Measurements from ENCODE around the gene COLQ. TPM values are rescaled to one million over a fixed set of nuclear protein-coding genes. Genes with fewer than 3 reads are reported as not detected.

COLQ gene
- total and polyA plus RNA-seq, 10 donors, result 1.9 to 29.8 (median 6.7) TPM

GRCh38 chr3:15434756-15435155 is 86.8 kb downstream of the COLQ start:
- peaks cover 3 to 37% (median 11%) of the 10 kb centered on the region in 6 donors for H3K4me1 ChIP-seq
- DNase-seq, result no peak
- intact Hi-C loops (cut with DNase I; ENCODE audit: low total_unique reads), result loop anchor here (5.0 kb wide), 1 partner anchor 123 kb away; no protein-coding TSS in a partner anchor
- H3K4me3 ChIP-seq, result no peak overlapping the region
- H3K27ac ChIP-seq, result no peak overlapping the region
- 91 to 100% (median 97%) methylated on average over 4 of the region's 4 CpGs for WGBS, 5 donors
- H3K36me3 ChIP-seq, result peaks cover 21 to 100% (median 81%) of the 10 kb centered on the region in 6 donors
- H3K9me3 ChIP-seq, result no peaks in the 10 kb centered on the region
- H3K27me3 ChIP-seq (replicated peaks in 1 of 7), result no peaks in the 10 kb centered on the region
- TF ChIP-seq, protein P1, sequence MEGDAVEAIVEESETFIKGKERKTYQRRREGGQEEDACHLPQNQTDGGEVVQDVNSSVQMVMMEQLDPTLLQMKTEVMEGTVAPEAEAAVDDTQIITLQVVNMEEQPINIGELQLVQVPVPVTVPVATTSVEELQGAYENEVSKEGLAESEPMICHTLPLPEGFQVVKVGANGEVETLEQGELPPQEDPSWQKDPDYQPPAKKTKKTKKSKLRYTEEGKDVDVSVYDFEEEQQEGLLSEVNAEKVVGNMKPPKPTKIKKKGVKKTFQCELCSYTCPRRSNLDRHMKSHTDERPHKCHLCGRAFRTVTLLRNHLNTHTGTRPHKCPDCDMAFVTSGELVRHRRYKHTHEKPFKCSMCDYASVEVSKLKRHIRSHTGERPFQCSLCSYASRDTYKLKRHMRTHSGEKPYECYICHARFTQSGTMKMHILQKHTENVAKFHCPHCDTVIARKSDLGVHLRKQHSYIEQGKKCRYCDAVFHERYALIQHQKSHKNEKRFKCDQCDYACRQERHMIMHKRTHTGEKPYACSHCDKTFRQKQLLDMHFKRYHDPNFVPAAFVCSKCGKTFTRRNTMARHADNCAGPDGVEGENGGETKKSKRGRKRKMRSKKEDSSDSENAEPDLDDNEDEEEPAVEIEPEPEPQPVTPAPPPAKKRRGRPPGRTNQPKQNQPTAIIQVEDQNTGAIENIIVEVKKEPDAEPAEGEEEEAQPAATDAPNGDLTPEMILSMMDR (IDR thresholded peaks at IDR 0.05 in 8 of 11, conservative IDR thresholded peaks at IDR 0.05 in 3 of 11), result no peak
- TF ChIP-seq POLR2A (IDR thresholded peaks at IDR 0.05) (no peak), POLR2AphosphoS5 (IDR thresholded peaks at IDR 0.05) (no peak)

- TF ChIP-seq, protein P1 (IDR thresholded peaks at IDR 0.05 in 8 of 11, conservative IDR thresholded peaks at IDR 0.05 in 3 of 11), result no peak
- no peak for TF ChIP-seq POLR2A (IDR thresholded peaks at IDR 0.05)
- TF ChIP-seq POLR2AphosphoS5 (IDR thresholded peaks at IDR 0.05), result no peak
- H3K27me3 ChIP-seq (replicated peaks in 1 of 7), result no peaks in the 10 kb centered on the region
- WGBS, 5 donors, result 95 to 100% (median 100%) methylated on average over 1 of the region's 1 CpG
- no peak overlapping the region for H3K27ac ChIP-seq
- DNase-seq, result no peak
- H3K36me3 ChIP-seq, result peaks cover 19 to 88% (median 69%) of the 10 kb centered on the region in 6 donors
- H3K4me1 ChIP-seq, result peaks cover 12 to 44% (median 23%) of the 10 kb centered on the region in 6 donors
- intact Hi-C loops (cut with DNase I; ENCODE audit: low total_unique reads), result loop anchor here (5.0 kb wide), 1 partner anchor 124 kb away; no protein-coding TSS in a partner anchor
- no peak overlapping the region for H3K4me3 ChIP-seq
- H3K9me3 ChIP-seq, result no peaks in the 10 kb centered on the region
These were observed 88.0 kb downstream of the COLQ start for GRCh38 chr3:15433531-15433930.

GRCh38 chr3:15431256-15431837 is 90.2 kb downstream of the COLQ start:
- 83 to 90% (median 89%) methylated on average over 3 of the region's 3 CpGs for WGBS, 5 donors
- TF ChIP-seq, protein P1 (IDR thresholded peaks at IDR 0.05 in 8 of 11, conservative IDR thresholded peaks at IDR 0.05 in 3 of 11), result no peak
- TF ChIP-seq POLR2A (IDR thresholded peaks at IDR 0.05), result no peak
- TF ChIP-seq POLR2AphosphoS5 (IDR thresholded peaks at IDR 0.05), result no peak
- H3K4me1 ChIP-seq, result peaks cover 17 to 55% (median 34%) of the 10 kb centered on the region in 6 donors
- H3K4me3 ChIP-seq, result no peak overlapping the region
- H3K27me3 ChIP-seq (replicated peaks in 1 of 7), result no peaks in the 10 kb centered on the region
- DNase-seq, result no peak
- intact Hi-C loops (cut with DNase I; ENCODE audit: low total_unique reads), result loop anchor here (5.0 kb wide), 1 partner anchor 126 kb away; no protein-coding TSS in a partner anchor
- H3K9me3 ChIP-seq, result no peaks in the 10 kb centered on the region
- H3K36me3 ChIP-seq, result peaks cover 11 to 66% (median 48%) of the 10 kb centered on the region in 6 donors
- H3K27ac ChIP-seq, result no peak overlapping the region

DNA sequence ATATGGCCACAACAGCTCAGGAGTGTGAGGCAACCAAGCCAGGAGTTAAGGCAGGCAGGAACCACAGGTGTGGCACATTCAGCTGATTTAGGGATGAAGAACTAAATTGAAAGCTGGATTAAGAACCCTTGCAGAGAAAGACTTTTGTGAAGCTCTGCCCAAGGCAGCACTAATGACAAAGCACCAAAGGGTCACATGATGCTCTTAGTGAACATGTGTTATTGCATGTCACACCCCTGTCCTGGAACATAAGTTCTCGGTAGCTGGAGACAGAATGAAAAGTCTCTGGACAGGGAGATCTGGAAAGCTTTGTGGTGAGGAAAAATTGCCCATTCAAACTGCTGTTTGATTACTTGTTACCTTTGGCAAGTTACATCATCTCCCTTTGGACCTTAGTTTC is 90.9 kb downstream of the COLQ start:
- DNase-seq, result no peak
- H3K4me1 ChIP-seq, result peaks cover 24 to 63% (median 41%) of the 10 kb centered on the region in 6 donors
- H3K9me3 ChIP-seq, result no peaks in the 10 kb centered on the region
- TF ChIP-seq, protein P1 (IDR thresholded peaks at IDR 0.05 in 8 of 11, conservative IDR thresholded peaks at IDR 0.05 in 3 of 11), result no peak
- TF ChIP-seq POLR2AphosphoS5 (IDR thresholded peaks at IDR 0.05) (no peak), POLR2A (IDR thresholded peaks at IDR 0.05) (no peak)
- H3K27ac ChIP-seq, result no peak overlapping the region
- 80 to 97% (median 87%) methylated on average over 1 of the region's 1 CpG for WGBS, 5 donors
- H3K36me3 ChIP-seq, result peaks cover 4 to 59% (median 41%) of the 10 kb centered on the region in 6 donors
- intact Hi-C loops (cut with DNase I; ENCODE audit: low total_unique reads), result loop anchor here (5.0 kb wide), 1 partner anchor 127 kb away; no protein-coding TSS in a partner anchor
- H3K27me3 ChIP-seq (replicated peaks in 1 of 7), result no peaks in the 10 kb centered on the region
- H3K4me3 ChIP-seq, result no peak overlapping the region

Measured in spleen (tissue), 11 donors.